Liver (tissue), 9 donors: Measurements from ENCODE around the gene ATR. TPM values are rescaled to one million over a fixed set of nuclear protein-coding genes. Genes with fewer than 3 reads are reported as not detected.
"Not testable (repeated sequence)": the region's sequence is repeated elsewhere in the genome, so short reads cannot be mapped to it uniquely, and the experiment has no call there.

Experiments
- DNase-seq: peaks from one replicate; pipeline ENCODE4 v3.0.0-alpha.2; 2017; ENCODE audit warnings: low spot score
- H3K27ac ChIP-seq, 2 donors: one replicate each; pipeline ENCODE4 v1.7.0; 2013; ENCODE audit warnings: inconsistent platforms in 2 of 2, low read length in 2 of 2, control low read depth in 1 of 2, low read depth in 1 of 2, mild to moderate bottlenecking in 1 of 2
- H3K27me3 ChIP-seq, 4 donors: one replicate each; pipeline versions ENCODE4 v1.6.1 to v1.7.0; 2013; ENCODE audit warnings: low read length in 3 of 4, inconsistent platforms in 1 of 4, mild to moderate bottlenecking in 1 of 4, moderate library complexity in 1 of 4; ENCODE audit not compliant: control insufficient read depth in 4 of 4, insufficient read depth in 4 of 4
- H3K36me3 ChIP-seq, 4 donors: one replicate each; pipeline versions ENCODE4 v1.6.1 to v1.7.0; 2013; ENCODE audit warnings: low read length in 3 of 4, mild to moderate bottlenecking in 3 of 4, low read depth in 1 of 4, moderate library complexity in 1 of 4; ENCODE audit not compliant: control insufficient read depth in 4 of 4, insufficient read depth in 3 of 4
- H3K4me1 ChIP-seq, 4 donors: one replicate each; pipeline versions ENCODE4 v1.6.1 to v1.7.0; 2013; ENCODE audit warnings: low read length in 3 of 4, mild to moderate bottlenecking in 3 of 4, moderate library complexity in 1 of 4; ENCODE audit not compliant: control insufficient read depth in 4 of 4, insufficient read depth in 4 of 4
- H3K4me3 ChIP-seq, 3 donors: one replicate each; pipeline versions ENCODE4 v1.6.1 to v1.7.0; 2013; ENCODE audit warnings: low read length in 3 of 3, control low read depth in 1 of 3, low read depth in 1 of 3, mild to moderate bottlenecking in 1 of 3
- H3K9ac ChIP-seq, 2 donors: one replicate each; pipeline ENCODE4 v1.7.0; 2013; ENCODE audit warnings: low read length in 2 of 2, mild to moderate bottlenecking in 2 of 2, moderate library complexity in 2 of 2, control low read depth in 1 of 2, low read depth in 1 of 2
- H3K9me3 ChIP-seq, 4 donors: one replicate each; pipeline versions ENCODE4 v1.6.1 to v1.7.0; 2013; ENCODE audit warnings: low read length in 3 of 4; ENCODE audit not compliant: control insufficient read depth in 4 of 4
- EGR1 ChIP-seq, 2 donors: IDR thresholded peaks; 2 replicates each; pipeline ENCODE4 v1.6.1; 2016 to 2018; ENCODE audit warnings: antibody characterized with exemption in 2 of 2, low read depth in 2 of 2
- FOXA1 ChIP-seq: IDR thresholded peaks from 2 replicates; pipeline ENCODE4 v1.6.1; 2016; ENCODE audit warnings: antibody characterized with exemption
- FOXA2 ChIP-seq: IDR thresholded peaks from 2 replicates; pipeline ENCODE4 v1.6.1; 2016; ENCODE audit warnings: antibody characterized with exemption
- GABPA ChIP-seq, 2 donors: IDR thresholded peaks in 1 of 2; conservative IDR thresholded peaks in 1 of 2; 2 replicates each; pipeline ENCODE4 v1.6.1; 2016; ENCODE audit warnings: antibody characterized with exemption in 2 of 2, mild to moderate bottlenecking in 1 of 2, moderate library complexity in 1 of 2
- HNF4A ChIP-seq, 2 donors: conservative IDR thresholded peaks; 2 replicates each; pipeline ENCODE4 v1.6.1; 2016; ENCODE audit warnings: antibody characterized with exemption in 2 of 2, mild to moderate bottlenecking in 2 of 2
- JUND ChIP-seq, 2 donors: IDR thresholded peaks; 2 replicates each; pipeline ENCODE4 v1.6.1; 2016; ENCODE audit warnings: antibody characterized with exemption in 2 of 2
- NR2F2 ChIP-seq: IDR thresholded peaks from 2 replicates; pipeline ENCODE4 v1.6.1; 2016; ENCODE audit warnings: antibody characterized with exemption
- RAD21 ChIP-seq, 2 donors: IDR thresholded peaks; 2 replicates each; pipeline ENCODE4 v1.6.1; 2016; ENCODE audit warnings: antibody characterized with exemption in 2 of 2, mild to moderate bottlenecking in 2 of 2
- REST ChIP-seq: IDR thresholded peaks from 2 replicates; pipeline ENCODE4 v1.6.1; 2016; ENCODE audit warnings: antibody characterized with exemption, mild to moderate bottlenecking
- RXRA ChIP-seq, 2 donors: IDR thresholded peaks; 2 replicates each; pipeline ENCODE4 v1.6.1; 2017 to 2018; ENCODE audit warnings: antibody characterized with exemption in 2 of 2, mild to moderate bottlenecking in 1 of 2
- SP1 ChIP-seq: IDR thresholded peaks from 2 replicates; pipeline ENCODE4 v1.6.1; 2018; ENCODE audit warnings: antibody characterized with exemption, mild to moderate bottlenecking
- TAF1 ChIP-seq: conservative IDR thresholded peaks from 2 replicates; pipeline ENCODE4 v1.6.1; 2016; ENCODE audit warnings: antibody characterized with exemption, mild to moderate bottlenecking
- YY1 ChIP-seq: IDR thresholded peaks from 2 replicates; pipeline ENCODE4 v1.6.1; 2016; ENCODE audit warnings: antibody characterized with exemption, mild to moderate bottlenecking
- ZBTB33 ChIP-seq: IDR thresholded peaks from 2 replicates; pipeline ENCODE4 v1.6.1; 2016; ENCODE audit warnings: antibody characterized with exemption
- WGBS: extraction: QIAGEN DNeasy Blood & Tissue Kit; methylation state at CpG from one replicate; pipeline ENCODE4 v1.1.7; 2013; 5-methylcytosine and 5-hydroxymethylcytosine counted together
- polyA plus RNA-seq, 2 donors: library from polyadenylated mRNA; stranded (reverse) in 1 of 2; unstranded in 1 of 2; fragments of 200-250 nt in 1 of 2; fragments of >200 nt in 1 of 2; fragmentation: Nextera tagmentation in 1 of 2; extraction: Ambion mirVana in 1 of 2; gene quantifications; one replicate each; pipeline versions ENCODE4 v1.2.1 to v1.2.3, GENCODE V29; 2013 to 2015
- total RNA-seq, 2 donors: library from RNA; depleted of rRNA; stranded (reverse); fragments of >200 nt; gene quantifications; one replicate each; pipeline ENCODE4 v1.2.3, GENCODE V29; 2014
- TF ChIP-seq, protein P1 (sequence below): IDR thresholded peaks from 2 replicates; pipeline ENCODE4 v1.6.1; 2016; ENCODE audit warnings: antibody characterized with exemption
- donor health status: healthy.
- donor health status: healthy.
- donor health status: healthy.
- donor health status: healthy.
- donor health status: healthy.

The ATR gene
- total and polyA plus RNA-seq, 4 donors: 5.0 to 21.5 (median 12.1) TPM

GRCh38 chr3:142608631-142609030 is 30.1 kb upstream of the ATR start:
- Histone ChIP-seq H3K9ac (no peak overlapping the region), H3K36me3 (no peaks in the 10 kb centered on the region), H3K27ac (no peak overlapping the region), H3K4me1 (no peaks in the 10 kb centered on the region), H3K9me3 (no peaks in the 10 kb centered on the region), H3K27me3 (no peaks in the 10 kb centered on the region), H3K4me3 (no peak overlapping the region)
- TF ChIP-seq FOXA2 (no peak), RXRA (IDR thresholded peaks at IDR 0.05) (no peak)
- WGBS: 86% methylated on average over 1 of the region's 1 CpG
- no peak for DNase-seq

GRCh38 chr3:142604940-142605339 is 26.4 kb upstream of the ATR start:
- H3K4me1 ChIP-seq: no peaks in the 10 kb centered on the region
- TF ChIP-seq EGR1 (IDR thresholded peaks at IDR 0.05; ENCODE audit: low read depth in 2 of 2) (no peak), TAF1 (no peak), GABPA (IDR thresholded peaks at IDR 0.05 in 1 of 2, conservative IDR thresholded peaks at IDR 0.05 in 1 of 2) (no peak), HNF4A (conservative IDR thresholded peaks at IDR 0.05) (peak in 1 of 2 donors; percentile 16), SP1 (no peak), RXRA (IDR thresholded peaks at IDR 0.05) (no peak), YY1 (no peak)
- TF ChIP-seq, protein P1, sequence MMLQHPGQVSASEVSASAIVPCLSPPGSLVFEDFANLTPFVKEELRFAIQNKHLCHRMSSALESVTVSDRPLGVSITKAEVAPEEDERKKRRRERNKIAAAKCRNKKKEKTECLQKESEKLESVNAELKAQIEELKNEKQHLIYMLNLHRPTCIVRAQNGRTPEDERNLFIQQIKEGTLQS: no peak
- H3K9ac ChIP-seq: no peak overlapping the region
- H3K36me3 ChIP-seq: no peaks in the 10 kb centered on the region
- no peak overlapping the region for H3K27ac ChIP-seq
- H3K4me3 ChIP-seq: no peak overlapping the region
- DNase-seq: no peak
- no peaks in the 10 kb centered on the region for H3K9me3 ChIP-seq
- no peaks in the 10 kb centered on the region for H3K27me3 ChIP-seq

GRCh38 chr3:142603386-142603705 is 24.8 kb upstream of the ATR start:
- H3K36me3 ChIP-seq, H3K9me3 ChIP-seq, H3K27me3 ChIP-seq, H3K4me1 ChIP-seq, H3K4me3 ChIP-seq, DNase-seq, H3K27ac ChIP-seq, H3K9ac ChIP-seq: not testable (repeated sequence)
- 87% methylated on average over 7 of the region's 7 CpGs for WGBS

GRCh38 chr3:142602619-142603385 is 24.3 kb upstream of the ATR start:
- Histone ChIP-seq H3K4me3 (no peak overlapping the region), H3K9me3 (no peaks in the 10 kb centered on the region), H3K36me3 (no peaks in the 10 kb centered on the region), H3K4me1 (peaks cover 3 to 4% (median 3%) of the 10 kb centered on the region in 4 donors), H3K27me3 (no peaks in the 10 kb centered on the region), H3K9ac (no peak overlapping the region), H3K27ac (no peak overlapping the region)
- no peak for DNase-seq
- 87% methylated on average over 13 of the region's 13 CpGs for WGBS
- TF ChIP-seq, protein P1: no peak
- TF ChIP-seq HNF4A (conservative IDR thresholded peaks at IDR 0.05) (no peak), NR2F2 (no peak), FOXA1 (no peak), ZBTB33 (no peak), REST (no peak), RXRA (IDR thresholded peaks at IDR 0.05) (no peak), FOXA2 (no peak), YY1 (no peak), GABPA (IDR thresholded peaks at IDR 0.05 in 1 of 2, conservative IDR thresholded peaks at IDR 0.05 in 1 of 2) (no peak), RAD21 (IDR thresholded peaks at IDR 0.05) (no peak), JUND (IDR thresholded peaks at IDR 0.05) (no peak), EGR1 (IDR thresholded peaks at IDR 0.05; ENCODE audit: low read depth in 2 of 2) (no peak), TAF1 (no peak)
